Psoas muscle (tissue), 8 donors: Measurements from ENCODE around the gene LPAR3. TPM values are rescaled to one million over a fixed set of nuclear protein-coding genes. Genes with fewer than 3 reads are reported as not detected.

Source experiments
- ATAC-seq, 4 donors: fragments of 200-7000 bp; cut with Tn5 transposase; one replicate each; pipeline ENCODE4 v1.9.1; 2020; ENCODE audit warnings: moderate library complexity in 3 of 4, mild to moderate bottlenecking in 2 of 4
- DNase-seq, 2 donors: peaks; one replicate each; pipeline ENCODE4 v3.0.0-alpha.2; 2020
- H3K27ac ChIP-seq: fragments of 200-600 bp; one replicate; pipeline ENCODE4 v1.8.0; 2022
- H3K27me3 ChIP-seq, 3 donors: fragments of 200-600 bp in 1 of 3; one replicate each; pipeline versions ENCODE4 v1.6.1 to v1.8.0; 2013 to 2022; ENCODE audit warnings: low read length in 2 of 3, mild to moderate bottlenecking in 2 of 3, moderate library complexity in 1 of 3; ENCODE audit not compliant: insufficient read depth in 3 of 3
- H3K36me3 ChIP-seq, 2 donors: fragments of 200-600 bp in 1 of 2; one replicate each; pipeline versions ENCODE4 v1.6.1 to v1.8.0; 2013 to 2022; ENCODE audit warnings: low read depth in 1 of 2, mild to moderate bottlenecking in 1 of 2, moderate library complexity in 1 of 2; ENCODE audit not compliant: insufficient read depth in 1 of 2
- H3K4me1 ChIP-seq: fragments of 200-600 bp; one replicate; pipeline ENCODE4 v1.8.0; 2022
- H3K4me3 ChIP-seq: fragments of 200-600 bp; one replicate; pipeline ENCODE4 v1.8.0; 2022; ENCODE audit warnings: mild to moderate bottlenecking
- H3K9me3 ChIP-seq: fragments of 200-600 bp; one replicate; pipeline ENCODE4 v1.8.0; 2022
- CTCF ChIP-seq: fragments of 200-600 bp; IDR thresholded peaks from one replicate; pipeline ENCODE4 v1.8.0; 2022; ENCODE audit warnings: antibody characterized with exemption
- WGBS, 3 donors: extraction: QIAGEN DNeasy Blood & Tissue Kit; methylation state at CpG; one replicate each; pipeline versions ENCODE4 v1.1.6 to v1.1.7; 2013; 5-methylcytosine and 5-hydroxymethylcytosine counted together
- intact Hi-C, 2 donors: fragments of 100-400 bp; cut with DNase I; formaldehyde crosslinking; loops; one replicate each; pipeline versions ENCODE4 v1.11.0 to v1.14.2; 2022
- polyA plus RNA-seq, 3 donors: library from polyadenylated mRNA; stranded (reverse); fragments of 200-250 nt; gene quantifications; one replicate each; pipeline ENCODE4 v1.2.3, GENCODE V29; 2013
- total RNA-seq, 4 donors: library from RNA; stranded (reverse); fragmentation: NEBNext Ultra II Directional in 2 of 4; extraction: Animal tissue kit (Norgen Biotek cat#: 25700) in 2 of 4; gene quantifications; one replicate each; pipeline versions ENCODE4 v1.2.1 to v1.2.4, GENCODE V29; 2021 to 2023
- donor health status: healthy with polysubstance abuse.
- donor health status: DM: no; HTN: no; CAD: no; lungs with moderate emphysema.
- donor health status: Bipolar disorder and iron deficiency.
- donor health status: healthy.
- donor health status: DM: yes; HTN: yes; CAD: no.
- donor health status: DM: no; HTN: no; CAD: no.
- donor health status: DM: no; HTN: no; CAD: no.
- donor health status: DM: yes; HTN: yes; CAD: no.

Gene LPAR3
- total and polyA plus RNA-seq, 7 donors, result 0.01 to 0.20 (median 0.03) TPM; not detected in 4

DNA sequence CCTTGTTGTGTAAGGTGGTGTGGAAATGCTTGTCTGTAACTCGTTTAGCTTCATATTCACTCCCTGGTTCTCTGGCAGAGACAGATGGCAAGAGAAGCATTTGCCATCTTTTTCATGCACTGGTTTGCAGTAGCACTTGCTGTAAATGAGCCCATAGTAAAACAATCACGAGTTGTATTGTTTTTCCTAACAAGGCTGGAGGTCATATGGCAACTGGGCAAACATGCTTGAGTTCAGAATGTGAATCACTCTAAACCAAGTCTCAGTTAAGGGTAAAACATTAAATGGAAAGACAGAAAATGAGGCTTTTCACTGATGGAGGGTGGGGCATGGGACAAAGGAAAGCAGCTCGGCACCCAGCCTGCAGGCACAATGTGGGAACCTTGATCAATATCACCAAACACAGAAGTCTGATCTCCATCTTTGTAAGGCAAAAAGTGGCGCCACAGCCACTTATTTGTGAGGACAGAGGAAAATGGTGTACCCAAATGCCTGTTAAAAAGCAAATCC is 26.5 kb upstream of the LPAR3 start:
- Histone ChIP-seq H3K9me3 (no peaks in the 10 kb centered on the region), H3K4me3 (no peak overlapping the region), H3K36me3 (no peaks in the 10 kb centered on the region), H3K4me1 (no peaks in the 10 kb centered on the region), H3K27ac (no peak overlapping the region), H3K27me3 (peaks cover 0 to 5% (median 0%) of the 10 kb centered on the region in 3 donors)
- 46 to 57% (median 46%) methylated on average over 4 of the region's 4 CpGs for WGBS, 3 donors
- ATAC-seq (no peak), DNase-seq (no peak)
- TF ChIP-seq CTCF, result no peak
- intact Hi-C loops, result no loop called here

DNA sequence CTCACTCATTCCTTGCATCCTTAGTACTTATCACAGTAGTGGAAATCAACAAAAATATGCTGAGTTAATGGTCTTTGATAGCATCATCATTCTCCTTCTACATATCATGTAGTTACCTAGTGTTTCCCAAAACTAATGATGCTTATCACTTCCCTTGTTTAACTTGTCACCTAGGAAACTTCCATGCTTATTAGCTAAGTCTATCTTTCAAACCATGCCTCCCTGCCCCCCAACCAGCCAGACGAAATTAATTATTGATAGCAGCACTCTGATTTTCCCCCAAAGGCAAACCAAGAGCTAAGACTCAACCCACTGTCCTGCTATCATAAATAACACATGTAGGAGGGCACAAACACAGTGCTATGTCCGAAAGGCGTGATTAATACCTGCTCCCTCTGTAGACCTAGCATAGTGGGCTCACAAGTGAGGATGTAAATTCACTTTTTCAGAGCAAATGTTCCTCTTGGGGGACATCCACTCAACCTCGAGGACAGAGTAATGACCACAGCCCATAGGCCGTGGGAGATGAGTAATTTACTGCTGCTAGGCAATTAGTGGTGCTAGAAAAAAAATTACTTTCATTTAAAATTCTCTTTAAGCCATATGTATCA is 25.8 kb upstream of the LPAR3 start:
- ATAC-seq, result no peak
- no peak for TF ChIP-seq CTCF
- no peak for DNase-seq
- Histone ChIP-seq H3K27me3 (peaks cover 0 to 5% (median 0%) of the 10 kb centered on the region in 3 donors), H3K27ac (no peak overlapping the region), H3K9me3 (no peaks in the 10 kb centered on the region), H3K36me3 (no peaks in the 10 kb centered on the region), H3K4me3 (no peak overlapping the region), H3K4me1 (no peaks in the 10 kb centered on the region)
- intact Hi-C loops, result no loop called here
- WGBS, 3 donors, result 46 to 47% (median 46%) methylated on average over 5 of the region's 5 CpGs

GRCh38 chr1:84916897-84917296 is 23.9 kb upstream of the LPAR3 start:
- 47 to 48% (median 48%) methylated on average over 4 of the region's 4 CpGs for WGBS, 3 donors
- no peak for DNase-seq
- intact Hi-C loops, result no loop called here
- Histone ChIP-seq H3K36me3 (no peaks in the 10 kb centered on the region), H3K4me3 (no peak overlapping the region), H3K4me1 (no peaks in the 10 kb centered on the region), H3K27ac (no peak overlapping the region), H3K9me3 (no peaks in the 10 kb centered on the region), H3K27me3 (peaks cover 0 to 5% (median 0%) of the 10 kb centered on the region in 3 donors)
- TF ChIP-seq CTCF, result no peak
- no peak for ATAC-seq

DNA sequence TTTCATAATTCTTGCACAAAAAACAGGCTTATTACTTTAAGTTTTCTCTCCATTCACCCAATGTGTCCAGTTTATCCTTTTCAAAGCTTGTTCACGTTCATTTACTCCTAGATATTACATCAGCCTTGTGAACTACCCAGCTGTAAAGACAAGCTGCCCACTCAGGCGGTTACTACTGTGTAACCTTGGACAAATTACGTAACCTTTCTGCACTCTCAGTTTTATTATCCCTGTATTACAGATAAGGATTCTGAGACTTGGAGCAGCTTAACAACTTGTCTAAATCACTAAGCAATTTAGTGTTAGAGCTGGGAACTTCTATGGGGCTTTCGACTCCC is 20.5 kb upstream of the LPAR3 start:
- no peak for TF ChIP-seq CTCF
- Histone ChIP-seq H3K9me3 (no peaks in the 10 kb centered on the region), H3K4me3 (no peak overlapping the region), H3K27ac (no peak overlapping the region), H3K4me1 (no peaks in the 10 kb centered on the region), H3K27me3 (peaks cover 0 to 5% (median 0%) of the 10 kb centered on the region in 3 donors), H3K36me3 (no peaks in the 10 kb centered on the region)
- DNase-seq (no peak), ATAC-seq (no peak)
- intact Hi-C loops, result no loop called here
- WGBS, 3 donors, result 54 to 62% (median 55%) methylated on average over 4 of the region's 4 CpGs
